NCI-H2196 treated with DMSO at 0.1 percent for 48 hours (cell line): ENCODE measurements around the gene SLC51A.
"Not testable (repeated sequence)": the region's sequence is repeated elsewhere in the genome, so short reads cannot be mapped to it uniquely, and the experiment has no call there.

ENCODE experiments used
- DNase-seq: peaks from one replicate; lab custom pipeline; 2025; ENCODE audit not compliant: unreplicated experiment; lab: John Stamatoyannopoulos, UW

SLC51A gene

GRCh38 chr3:196237203-196237602, 20.9 kb downstream of the SLC51A start:
- no peak for DNase-seq

- no peak for DNase-seq
These were observed 22.6 kb downstream of the SLC51A start for GRCh38 chr3:196238612-196239560.

GRCh38 chr3:196240424-196240823, 24.1 kb downstream of the SLC51A start:
- DNase-seq = no peak

GRCh38 chr3:196241704-196242103, 25.4 kb downstream of the SLC51A start:
- DNase-seq = no peak

- DNase-seq = not testable (repeated sequence)
These were observed 27.8 kb downstream of the SLC51A start for GRCh38 chr3:196244166-196244565.

GRCh38 chr3:196246612-196247308, 30.4 kb downstream of the SLC51A start:
- no peak for DNase-seq

GRCh38 chr3:196251918-196252317, 35.6 kb downstream of the SLC51A start:
- no peak for DNase-seq

GRCh38 chr3:196254376-196255283, 38.3 kb downstream of the SLC51A start:
- no peak for DNase-seq

- DNase-seq = no peak
These were observed 39.4 kb downstream of the SLC51A start for GRCh38 chr3:196255776-196256175.

GRCh38 chr3:196260784-196261183, 44.5 kb downstream of the SLC51A start:
- DNase-seq = no peak

GRCh38 chr3:196263819-196264218, 47.5 kb downstream of the SLC51A start:
- no peak for DNase-seq

GRCh38 chr3:196268284-196269163, 52.2 kb downstream of the SLC51A start:
- DNase-seq = no peak

GRCh38 chr3:196270499-196270898, 54.2 kb downstream of the SLC51A start:
- DNase-seq = no peak

- no peak for DNase-seq
These were observed 56.5 kb downstream of the SLC51A start for GRCh38 chr3:196272826-196273225.

- no peak for DNase-seq
These were observed 57.3 kb downstream of the SLC51A start for GRCh38 chr3:196273655-196274054.

- no peak for DNase-seq
These were observed 58.3 kb downstream of the SLC51A start for GRCh38 chr3:196274585-196274984.

GRCh38 chr3:196275126-196275525, 58.8 kb downstream of the SLC51A start:
- no peak for DNase-seq

- no peak for DNase-seq
These were observed 64.5 kb downstream of the SLC51A start for GRCh38 chr3:196280689-196281440.

GRCh38 chr3:196281962-196282361, 65.6 kb downstream of the SLC51A start:
- DNase-seq = no peak
